ENCODE measurements around the gene MACROD2. TPM values are rescaled to one million over a fixed set of nuclear protein-coding genes. Genes with fewer than 3 reads are reported as not detected.

MACROD2 gene
- total RNA-seq, 1 experiment from 2014 or later = 3.7 TPM

DNA sequence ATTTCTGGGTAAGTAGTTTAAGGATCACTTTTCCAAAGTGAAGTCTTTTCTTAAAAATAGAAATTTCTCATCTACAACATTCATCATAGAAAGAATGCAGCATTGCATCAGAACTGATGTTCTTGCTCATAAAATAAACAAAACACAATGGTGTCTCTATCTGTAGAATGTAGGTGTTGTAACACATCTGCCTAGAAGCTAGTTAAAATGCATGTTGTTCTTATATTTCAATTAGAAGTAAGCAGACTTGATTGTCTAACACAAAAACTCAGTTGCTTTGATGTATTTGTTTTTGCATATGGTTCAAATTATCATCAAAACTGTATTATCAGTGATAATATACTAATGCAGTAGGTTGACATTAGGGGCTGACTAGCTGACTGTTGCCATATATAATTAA, 996.8 kb downstream of the MACROD2 start (continued):
- no peak for TF ChIP-seq ZNF274 (IDR thresholded peaks at IDR 0.05; ENCODE audit: low read depth, low read length)

DNA sequence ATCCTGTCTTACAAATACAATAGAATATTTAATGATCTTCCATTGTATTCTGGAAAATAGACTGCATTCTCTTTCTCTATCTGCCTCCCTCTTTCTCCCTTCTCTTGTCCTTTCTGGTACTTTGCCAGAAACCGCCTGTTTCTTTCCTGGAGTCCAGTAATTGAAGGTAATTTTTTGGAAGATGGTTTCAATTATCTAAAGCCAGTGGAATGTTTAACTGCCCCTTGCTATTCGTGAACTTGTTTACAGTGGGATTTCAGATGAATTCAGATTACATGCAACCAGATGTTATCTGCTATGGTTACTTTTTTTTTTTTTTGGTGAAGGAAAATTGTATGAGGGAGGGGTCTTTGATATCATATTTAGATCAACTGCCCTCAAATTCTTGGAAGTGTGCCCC, 997.6 kb downstream of the MACROD2 start:
- ATAC-seq (no peak), DNase-seq (ENCODE audit: low read depth, low spot score) (no peak)
- no peaks in the 10 kb centered on the region for H3K79me2 ChIP-seq (ENCODE audit: insufficient read depth, low read length)
- ChIA-PET CTCF (no interaction called here), POLR2A (no interaction called here), RAD21 (ENCODE audit: low non-redundant PET in 1 of 2, low total read pairs in 2 of 2, uncharacterized antibody in 2 of 2, unreplicated experiment in 2 of 2) (no interaction called here)
- no peak overlapping the region for H3K4me3 ChIP-seq (replicated peaks in 1 of 2; ENCODE audit: low read depth in 1 of 2, low read length in 2 of 2)
- no TSS peak for BruUV-seq (replicated peaks)
- H3K4me2 ChIP-seq (ENCODE audit: low read length) = no peak overlapping the region
- H3K27ac ChIP-seq (ENCODE audit: low read depth, low read length) = no peak overlapping the region
- H3K9me2 ChIP-seq (ENCODE audit: insufficient read depth) = no peaks in the 10 kb centered on the region
- no peak overlapping the region for H2AFZ ChIP-seq (ENCODE audit: low read depth, low read length, poor library complexity, severe bottlenecking)
- intact Hi-C loops (cut with micrococcal nuclease) = no loop called here
- no peaks in the 10 kb centered on the region for H3K27me3 ChIP-seq (ENCODE audit: insufficient read depth, low read length)
- no peaks in the 10 kb centered on the region for H3K9me3 ChIP-seq (ENCODE audit: control insufficient read depth in 1 of 2, insufficient read depth in 1 of 2, low read depth in 1 of 2, low read length in 2 of 2)
- peaks cover 0 to 12% of the 10 kb centered on the region in 2 experiments; a peak in 2 of 4 replicates for H3K4me1 ChIP-seq (ENCODE audit: control insufficient read depth in 1 of 2, insufficient read depth in 2 of 2, low read length in 2 of 2)
- H3K9ac ChIP-seq (ENCODE audit: low read length) = no peak overlapping the region
- H3K36me3 ChIP-seq (ENCODE audit: control insufficient read depth in 1 of 2, insufficient read depth in 2 of 2, low read length in 2 of 2) = no peaks in the 10 kb centered on the region
- H4K20me1 ChIP-seq (ENCODE audit: insufficient read depth) = no peaks in the 10 kb centered on the region
- TF ChIP-seq, protein P1, sequence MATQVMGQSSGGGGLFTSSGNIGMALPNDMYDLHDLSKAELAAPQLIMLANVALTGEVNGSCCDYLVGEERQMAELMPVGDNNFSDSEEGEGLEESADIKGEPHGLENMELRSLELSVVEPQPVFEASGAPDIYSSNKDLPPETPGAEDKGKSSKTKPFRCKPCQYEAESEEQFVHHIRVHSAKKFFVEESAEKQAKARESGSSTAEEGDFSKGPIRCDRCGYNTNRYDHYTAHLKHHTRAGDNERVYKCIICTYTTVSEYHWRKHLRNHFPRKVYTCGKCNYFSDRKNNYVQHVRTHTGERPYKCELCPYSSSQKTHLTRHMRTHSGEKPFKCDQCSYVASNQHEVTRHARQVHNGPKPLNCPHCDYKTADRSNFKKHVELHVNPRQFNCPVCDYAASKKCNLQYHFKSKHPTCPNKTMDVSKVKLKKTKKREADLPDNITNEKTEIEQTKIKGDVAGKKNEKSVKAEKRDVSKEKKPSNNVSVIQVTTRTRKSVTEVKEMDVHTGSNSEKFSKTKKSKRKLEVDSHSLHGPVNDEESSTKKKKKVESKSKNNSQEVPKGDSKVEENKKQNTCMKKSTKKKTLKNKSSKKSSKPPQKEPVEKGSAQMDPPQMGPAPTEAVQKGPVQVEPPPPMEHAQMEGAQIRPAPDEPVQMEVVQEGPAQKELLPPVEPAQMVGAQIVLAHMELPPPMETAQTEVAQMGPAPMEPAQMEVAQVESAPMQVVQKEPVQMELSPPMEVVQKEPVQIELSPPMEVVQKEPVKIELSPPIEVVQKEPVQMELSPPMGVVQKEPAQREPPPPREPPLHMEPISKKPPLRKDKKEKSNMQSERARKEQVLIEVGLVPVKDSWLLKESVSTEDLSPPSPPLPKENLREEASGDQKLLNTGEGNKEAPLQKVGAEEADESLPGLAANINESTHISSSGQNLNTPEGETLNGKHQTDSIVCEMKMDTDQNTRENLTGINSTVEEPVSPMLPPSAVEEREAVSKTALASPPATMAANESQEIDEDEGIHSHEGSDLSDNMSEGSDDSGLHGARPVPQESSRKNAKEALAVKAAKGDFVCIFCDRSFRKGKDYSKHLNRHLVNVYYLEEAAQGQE (IDR thresholded peaks at IDR 0.05; ENCODE audit: low read depth) = no peak
- TF ChIP-seq TCF7L2 (IDR thresholded peaks at IDR 0.05; ENCODE audit: borderline replicate concordance, extremely low read depth, insufficient read depth, insufficient read length) = no peak
- no peak for TF ChIP-seq POLR2A (IDR thresholded peaks at IDR 0.05; ENCODE audit: borderline replicate concordance, extremely low read depth, insufficient read depth, insufficient read length)
- no peak for TF ChIP-seq YY1 (IDR thresholded peaks at IDR 0.05; ENCODE audit: extremely low read depth, insufficient replicate concordance, low read depth, low read length)
- no peak for TF ChIP-seq CBX3 (IDR thresholded peaks at IDR 0.05; ENCODE audit: low read depth)

All from HCT116 (cell line).